Thoracic aorta (tissue), 2 donors: ENCODE data around the gene TNNC1. TPM values are rescaled to one million over a fixed set of nuclear protein-coding genes. Genes with fewer than 3 reads are reported as not detected.

Experiments used
- ATAC-seq: fragments of 150-250 bp; one replicate; pipeline ENCODE4 v1.8.0; 2017; ENCODE audit warnings: low read depth; ENCODE audit not compliant: insufficient number of reproducible peaks, low FRiP score
- DNase-seq: peaks from one replicate; pipeline ENCODE4 v3.0.0-alpha.2; 2020; ENCODE audit warnings: low spot score
- H3K27ac ChIP-seq, 2 donors: fragments of 200-600 bp; sonication (generic); 1 replicate in 1 of 2; 2 replicates in 1 of 2; pipeline ENCODE4 v1.5.1; 2016; ENCODE audit warnings: mild to moderate bottlenecking in 2 of 2, moderate library complexity in 2 of 2
- H3K27me3 ChIP-seq: fragments of 200-600 bp; sonication (generic); replicated peaks from 2 replicates; pipeline ENCODE4 v1.6.0; 2016; ENCODE audit warnings: mild to moderate bottlenecking; ENCODE audit not compliant: insufficient read depth
- H3K36me3 ChIP-seq: fragments of 200-600 bp; sonication (generic); one replicate; pipeline ENCODE4 v1.5.1; 2016
- H3K4me1 ChIP-seq, 2 donors: fragments of 200-600 bp; sonication (generic); 1 replicate in 1 of 2; 2 replicates in 1 of 2; pipeline versions ENCODE4 v1.5.1 to v1.6.0; 2016; ENCODE audit warnings: low read depth in 2 of 2, mild to moderate bottlenecking in 1 of 2; ENCODE audit not compliant: control insufficient read depth in 1 of 2
- H3K4me3 ChIP-seq: fragments of 200-600 bp; sonication (generic); 2 replicates; pipeline ENCODE4 v1.5.1; 2016; ENCODE audit warnings: mild to moderate bottlenecking
- H3K9me3 ChIP-seq: fragments of 200-600 bp; sonication (generic); 2 replicates; pipeline ENCODE4 v1.5.1; 2016
- CTCF ChIP-seq: fragments of 200-600 bp; sonication (generic); IDR thresholded peaks from one replicate; pipeline ENCODE4 v1.5.1; 2019; ENCODE audit warnings: antibody characterized with exemption
- total RNA-seq, 2 donors: library from RNA; depleted of rRNA; stranded (reverse); fragments of >200 nt; gene quantifications; one replicate each; pipeline versions ENCODE4 v1.1.0 to v1.2.3, GENCODE V29; 2016

Gene TNNC1
- total RNA-seq, 2 donors from 2014 or later = 1.5 to 3.0 TPM

- ATAC-seq (no peak), DNase-seq (no peak)
- H3K4me1 ChIP-seq = no peaks in the 10 kb centered on the region
- H3K36me3 ChIP-seq = no peaks in the 10 kb centered on the region
- no peak overlapping the region for H3K27ac ChIP-seq
- H3K9me3 ChIP-seq = no peaks in the 10 kb centered on the region
- no peak for TF ChIP-seq CTCF
- no peaks in the 10 kb centered on the region for H3K27me3 ChIP-seq
- H3K4me3 ChIP-seq = no peak overlapping the region
Measured at GRCh38 chr3:52439426-52440248, 14.2 kb downstream of the TNNC1 start.

- Histone ChIP-seq H3K4me3 (no peak overlapping the region), H3K4me1 (no peaks in the 10 kb centered on the region), H3K9me3 (no peaks in the 10 kb centered on the region), H3K27ac (no peak overlapping the region), H3K27me3 (no peaks in the 10 kb centered on the region), H3K36me3 (no peaks in the 10 kb centered on the region)
- TF ChIP-seq CTCF = no peak
- DNase-seq (no peak), ATAC-seq (no peak)
Measured at GRCh38 chr3:52438579-52439425, 15.0 kb downstream of the TNNC1 start.

- no peaks in the 10 kb centered on the region for H3K9me3 ChIP-seq
- H3K36me3 ChIP-seq = no peaks in the 10 kb centered on the region
- H3K27me3 ChIP-seq = no peaks in the 10 kb centered on the region
- no peak overlapping the region for H3K27ac ChIP-seq
- H3K4me1 ChIP-seq = no peaks in the 10 kb centered on the region
- ATAC-seq (no peak), DNase-seq (no peak)
- no peak for TF ChIP-seq CTCF
- H3K4me3 ChIP-seq = no peak overlapping the region
Measured at GRCh38 chr3:52438104-52438376, 15.8 kb downstream of the TNNC1 start.

DNA sequence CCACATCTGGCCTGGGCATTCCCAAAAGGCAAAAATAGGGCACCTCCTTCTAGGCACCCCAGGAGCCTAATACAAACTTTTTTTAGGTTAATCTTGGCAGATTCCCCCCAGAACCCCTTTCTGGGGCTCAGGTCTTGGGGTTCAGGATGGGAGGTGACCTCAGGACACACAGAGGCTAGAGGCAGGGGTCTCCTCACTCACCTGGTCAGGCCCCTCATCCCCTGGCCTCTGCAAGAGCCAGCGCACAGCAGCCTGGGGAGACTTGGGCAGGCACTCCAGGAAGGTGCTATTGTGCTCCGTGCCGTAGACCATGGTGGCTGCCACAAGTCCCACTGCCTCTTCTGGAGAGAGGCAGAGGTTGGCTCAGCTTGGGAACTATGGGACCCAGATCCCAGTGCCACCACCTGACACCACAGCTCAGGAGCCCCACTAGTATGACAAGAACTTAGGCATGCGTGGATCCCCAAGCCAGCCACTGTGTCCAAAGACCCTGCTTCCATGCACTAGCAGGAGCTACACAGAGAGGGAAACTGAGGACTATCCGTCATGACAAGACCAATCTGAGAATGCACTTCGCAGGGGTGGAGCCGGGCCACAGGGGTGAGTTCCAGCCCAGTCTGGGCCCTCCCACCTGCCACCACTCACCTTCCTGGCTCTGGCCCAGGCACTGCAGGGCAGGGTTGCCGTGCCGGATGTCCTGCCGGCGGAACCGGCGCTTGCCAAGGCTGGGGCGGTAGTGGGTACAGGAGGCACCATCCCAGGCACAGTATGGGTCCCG, 16.3 kb downstream of the TNNC1 start:
- no peak for ATAC-seq
- no peak overlapping the region for H3K4me3 ChIP-seq
- no peak for DNase-seq
- H3K4me1 ChIP-seq = no peaks in the 10 kb centered on the region
- no peaks in the 10 kb centered on the region for H3K27me3 ChIP-seq
- no peak overlapping the region for H3K27ac ChIP-seq
- H3K9me3 ChIP-seq = no peaks in the 10 kb centered on the region
- no peak for TF ChIP-seq CTCF
- no peaks in the 10 kb centered on the region for H3K36me3 ChIP-seq
